ENCODE data around the gene WSCD1. TPM values are rescaled to one million over a fixed set of nuclear protein-coding genes. Genes with fewer than 3 reads are reported as not detected.

The WSCD1 gene
- total RNA-seq, 1 experiment from 2014 or later = not detected

DNA sequence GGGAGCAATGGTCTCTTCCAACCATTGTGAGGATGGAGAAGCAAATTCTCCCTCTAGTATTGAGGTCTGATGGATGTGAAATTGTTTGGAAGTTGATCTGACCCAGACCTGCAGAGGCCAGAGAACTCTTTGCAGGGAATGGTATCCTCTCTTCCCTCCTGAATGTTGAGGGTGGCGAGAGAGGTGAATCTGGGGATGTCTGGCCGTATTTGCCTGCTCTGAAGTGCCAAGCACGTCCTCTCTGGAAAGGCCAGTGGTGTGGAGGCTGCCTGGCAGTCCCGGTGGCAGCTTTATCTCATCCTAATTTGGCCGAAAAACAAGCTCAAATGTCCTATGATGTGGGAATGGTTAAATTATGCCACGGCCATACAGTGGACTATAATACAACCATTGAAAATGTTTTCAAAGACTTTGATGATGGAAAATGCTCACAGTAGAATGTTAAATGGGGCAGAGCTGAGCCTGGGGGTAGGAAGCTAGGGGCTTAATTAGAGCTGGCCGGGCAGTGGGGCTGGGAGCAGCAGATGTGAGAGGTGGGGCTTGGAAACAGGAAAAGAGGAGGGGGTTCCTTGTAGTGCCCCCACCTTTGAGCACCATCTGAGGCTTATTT, 30.8 kb downstream of the WSCD1 start:
- Mint-ChIP-seq H3K9me3 (ENCODE audit: unreplicated experiment) (no peaks in the 10 kb centered on the region), H3K27ac (ENCODE audit: unreplicated experiment) (no peak overlapping the region), H3K27me3 (ENCODE audit: insufficient read depth, unreplicated experiment) (peaks cover 15% of the 10 kb centered on the region), H3K4me3 (ENCODE audit: unreplicated experiment) (no peak overlapping the region), H3K4me1 (ENCODE audit: low read depth, unreplicated experiment) (no peaks in the 10 kb centered on the region), H3K36me3 (ENCODE audit: insufficient read depth, unreplicated experiment) (no peaks in the 10 kb centered on the region)
- H3K4me1 ChIP-seq = no peaks in the 10 kb centered on the region
- H3K36me3 ChIP-seq (ENCODE audit: control insufficient read depth, insufficient read depth, low read length) = no peaks in the 10 kb centered on the region
- TF ChIP-seq, protein P1, sequence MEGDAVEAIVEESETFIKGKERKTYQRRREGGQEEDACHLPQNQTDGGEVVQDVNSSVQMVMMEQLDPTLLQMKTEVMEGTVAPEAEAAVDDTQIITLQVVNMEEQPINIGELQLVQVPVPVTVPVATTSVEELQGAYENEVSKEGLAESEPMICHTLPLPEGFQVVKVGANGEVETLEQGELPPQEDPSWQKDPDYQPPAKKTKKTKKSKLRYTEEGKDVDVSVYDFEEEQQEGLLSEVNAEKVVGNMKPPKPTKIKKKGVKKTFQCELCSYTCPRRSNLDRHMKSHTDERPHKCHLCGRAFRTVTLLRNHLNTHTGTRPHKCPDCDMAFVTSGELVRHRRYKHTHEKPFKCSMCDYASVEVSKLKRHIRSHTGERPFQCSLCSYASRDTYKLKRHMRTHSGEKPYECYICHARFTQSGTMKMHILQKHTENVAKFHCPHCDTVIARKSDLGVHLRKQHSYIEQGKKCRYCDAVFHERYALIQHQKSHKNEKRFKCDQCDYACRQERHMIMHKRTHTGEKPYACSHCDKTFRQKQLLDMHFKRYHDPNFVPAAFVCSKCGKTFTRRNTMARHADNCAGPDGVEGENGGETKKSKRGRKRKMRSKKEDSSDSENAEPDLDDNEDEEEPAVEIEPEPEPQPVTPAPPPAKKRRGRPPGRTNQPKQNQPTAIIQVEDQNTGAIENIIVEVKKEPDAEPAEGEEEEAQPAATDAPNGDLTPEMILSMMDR (IDR thresholded peaks at IDR 0.05; ENCODE audit: insufficient read depth in 1 of 2, low read depth in 1 of 2, low read length in 1 of 2, severe bottlenecking in 1 of 2, unreplicated experiment in 1 of 2) = no peak
- CTCF ChIA-PET = no interaction called here
- H3K4me3 ChIP-seq (ENCODE audit: low read depth, low read length) = no peak overlapping the region
- intact Hi-C loops (cut with micrococcal nuclease; ENCODE audit: unreplicated experiment) = no loop called here
- no peak for DNase-seq
- no TSS peak for BruUV-seq (replicated peaks)
- H3K27me3 ChIP-seq (replicated peaks; ENCODE audit: control insufficient read depth, insufficient read depth, low read length) = no peaks in the 10 kb centered on the region
- H3K9me3 ChIP-seq = no peaks in the 10 kb centered on the region
- POLR2A ChIA-PET = no interaction called here

DNA sequence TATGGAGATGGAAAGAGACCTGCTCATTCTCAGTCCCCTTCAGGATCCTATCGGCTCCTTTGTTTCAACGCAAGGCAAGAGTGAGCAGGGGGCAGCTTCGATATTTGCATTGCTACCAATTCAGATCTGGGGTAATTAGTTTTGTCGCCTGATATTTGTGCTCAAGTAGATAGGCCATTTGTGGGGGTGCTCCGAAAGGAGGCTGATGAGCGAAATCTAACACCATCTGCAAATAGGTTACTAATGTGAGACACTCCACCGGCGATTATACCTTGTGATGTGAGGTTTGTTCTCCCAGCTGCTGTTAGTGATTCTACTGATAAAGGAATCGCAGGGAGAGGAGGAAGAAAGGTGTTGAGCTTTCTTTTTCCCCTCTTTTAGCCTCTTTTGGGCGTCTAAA, 31.5 kb downstream of the WSCD1 start:
- ChIA-PET POLR2A (no interaction called here), CTCF (no interaction called here)
- Mint-ChIP-seq H3K27ac (ENCODE audit: unreplicated experiment) (no peak overlapping the region), H3K27me3 (ENCODE audit: insufficient read depth, unreplicated experiment) (peaks cover 15% of the 10 kb centered on the region), H3K9me3 (ENCODE audit: unreplicated experiment) (no peaks in the 10 kb centered on the region), H3K4me3 (ENCODE audit: unreplicated experiment) (no peak overlapping the region), H3K4me1 (ENCODE audit: low read depth, unreplicated experiment) (no peaks in the 10 kb centered on the region), H3K36me3 (ENCODE audit: insufficient read depth, unreplicated experiment) (no peaks in the 10 kb centered on the region)
- intact Hi-C loops (cut with micrococcal nuclease; ENCODE audit: unreplicated experiment) = no loop called here
- TF ChIP-seq, protein P1 (IDR thresholded peaks at IDR 0.05; ENCODE audit: insufficient read depth in 1 of 2, low read depth in 1 of 2, low read length in 1 of 2, severe bottlenecking in 1 of 2, unreplicated experiment in 1 of 2) = no peak
- H3K36me3 ChIP-seq (ENCODE audit: control insufficient read depth, insufficient read depth, low read length) = no peaks in the 10 kb centered on the region
- no TSS peak for BruUV-seq (replicated peaks)
- no peaks in the 10 kb centered on the region for H3K4me1 ChIP-seq
- H3K4me3 ChIP-seq (ENCODE audit: low read depth, low read length) = no peak overlapping the region
- no peaks in the 10 kb centered on the region for H3K27me3 ChIP-seq (replicated peaks; ENCODE audit: control insufficient read depth, insufficient read depth, low read length)
- no peak for DNase-seq
- H3K9me3 ChIP-seq = no peaks in the 10 kb centered on the region

DNA sequence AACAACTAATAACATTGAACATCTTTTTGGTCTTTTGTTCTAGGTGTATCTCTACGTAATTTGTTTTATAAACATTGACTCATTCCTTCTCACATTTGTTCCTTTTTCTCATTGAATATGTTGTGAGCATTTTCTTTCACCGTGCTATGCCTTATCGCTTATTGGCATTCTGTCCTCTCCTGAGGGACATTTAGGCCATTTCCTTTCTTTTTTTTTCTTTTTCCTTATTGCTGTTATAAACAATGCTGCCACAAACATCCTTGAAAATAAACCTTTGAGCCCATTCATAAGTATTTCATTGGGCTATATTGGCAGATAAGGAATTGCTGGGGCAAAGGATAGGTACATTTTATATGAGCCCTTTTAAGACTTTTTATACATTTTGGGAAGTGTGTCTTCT, 32.4 kb downstream of the WSCD1 start:
- Histone ChIP-seq H3K9me3 (no peaks in the 10 kb centered on the region), H3K4me1 (no peaks in the 10 kb centered on the region), H3K36me3 (ENCODE audit: control insufficient read depth, insufficient read depth, low read length) (no peaks in the 10 kb centered on the region), H3K27me3 (replicated peaks; ENCODE audit: control insufficient read depth, insufficient read depth, low read length) (no peaks in the 10 kb centered on the region), H3K4me3 (ENCODE audit: low read depth, low read length) (no peak overlapping the region)
- no peaks in the 10 kb centered on the region for H3K36me3 Mint-ChIP-seq (ENCODE audit: insufficient read depth, unreplicated experiment)
- POLR2A ChIA-PET = no interaction called here
- CTCF ChIA-PET = no interaction called here
- BruUV-seq (replicated peaks) = no TSS peak
- no peak overlapping the region for H3K27ac Mint-ChIP-seq (ENCODE audit: unreplicated experiment)
- no peaks in the 10 kb centered on the region for H3K4me1 Mint-ChIP-seq (ENCODE audit: low read depth, unreplicated experiment)
- TF ChIP-seq, protein P1 (IDR thresholded peaks at IDR 0.05; ENCODE audit: insufficient read depth in 1 of 2, low read depth in 1 of 2, low read length in 1 of 2, severe bottlenecking in 1 of 2, unreplicated experiment in 1 of 2) = no peak
- no peak overlapping the region for H3K4me3 Mint-ChIP-seq (ENCODE audit: unreplicated experiment)
- peaks cover 15% of the 10 kb centered on the region for H3K27me3 Mint-ChIP-seq (ENCODE audit: insufficient read depth, unreplicated experiment)
- intact Hi-C loops (cut with micrococcal nuclease; ENCODE audit: unreplicated experiment) = no loop called here
- no peaks in the 10 kb centered on the region for H3K9me3 Mint-ChIP-seq (ENCODE audit: unreplicated experiment)
- DNase-seq = no peak
